Measurements from ENCODE around the gene FOXK1. TPM values are rescaled to one million over a fixed set of nuclear protein-coding genes. Genes with fewer than 3 reads are reported as not detected.

The FOXK1 gene
- total and polyA plus RNA-seq, 9 of the 15 experiments (the other 6 are each of a cell fraction or from before 2014, with no cell fraction given), result 0.32 to 45.5 (median 8.1) TPM

DNA sequence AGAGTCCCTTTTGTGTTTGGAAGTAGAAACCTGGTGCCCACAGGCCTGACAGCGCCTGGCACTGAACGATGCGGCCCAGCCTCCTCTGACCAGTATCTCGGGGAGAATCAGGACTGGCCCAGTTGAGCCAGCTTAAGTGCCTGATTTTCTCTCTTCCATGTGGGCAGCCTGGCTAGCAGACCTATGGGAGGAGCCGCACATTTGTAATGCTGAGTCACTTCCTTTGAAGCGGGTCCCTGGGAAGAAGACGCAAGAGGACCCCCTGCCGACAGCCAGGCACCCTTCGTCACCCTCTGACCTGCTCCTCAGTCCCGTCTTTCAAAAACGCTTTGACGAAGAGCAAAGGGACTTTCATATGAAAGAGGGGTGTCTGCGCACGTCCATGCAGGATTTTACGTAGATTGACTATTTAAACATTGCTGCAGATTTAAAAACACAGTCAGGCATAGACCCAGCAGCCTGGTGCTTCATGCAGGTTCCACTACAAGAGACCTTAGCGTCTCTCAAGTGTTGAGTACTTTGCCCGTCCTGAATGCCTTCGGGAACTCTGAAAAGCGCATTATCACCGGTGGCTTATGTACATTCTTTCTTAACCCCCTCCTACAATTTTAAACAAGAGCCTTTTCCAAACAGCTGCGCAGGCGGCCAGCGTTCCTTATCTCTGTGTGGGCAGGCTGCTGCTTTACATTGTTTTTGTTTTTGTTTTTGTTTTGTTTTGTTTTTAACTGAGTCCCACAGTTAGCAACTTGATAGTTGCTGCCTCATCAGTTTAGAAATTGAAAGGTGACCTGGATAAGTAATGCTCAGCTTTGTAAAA lies 56.8 kb downstream of the FOXK1 start (continued):
- TF ChIP-seq, protein P1, sequence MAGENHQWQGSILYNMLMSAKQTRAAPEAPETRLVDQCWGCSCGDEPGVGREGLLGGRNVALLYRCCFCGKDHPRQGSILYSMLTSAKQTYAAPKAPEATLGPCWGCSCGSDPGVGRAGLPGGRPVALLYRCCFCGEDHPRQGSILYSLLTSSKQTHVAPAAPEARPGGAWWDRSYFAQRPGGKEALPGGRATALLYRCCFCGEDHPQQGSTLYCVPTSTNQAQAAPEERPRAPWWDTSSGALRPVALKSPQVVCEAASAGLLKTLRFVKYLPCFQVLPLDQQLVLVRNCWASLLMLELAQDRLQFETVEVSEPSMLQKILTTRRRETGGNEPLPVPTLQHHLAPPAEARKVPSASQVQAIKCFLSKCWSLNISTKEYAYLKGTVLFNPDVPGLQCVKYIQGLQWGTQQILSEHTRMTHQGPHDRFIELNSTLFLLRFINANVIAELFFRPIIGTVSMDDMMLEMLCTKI (IDR thresholded peaks at IDR 0.05; ENCODE audit: partially characterized antibody), result no peak
- TF ChIP-seq, protein P2, sequence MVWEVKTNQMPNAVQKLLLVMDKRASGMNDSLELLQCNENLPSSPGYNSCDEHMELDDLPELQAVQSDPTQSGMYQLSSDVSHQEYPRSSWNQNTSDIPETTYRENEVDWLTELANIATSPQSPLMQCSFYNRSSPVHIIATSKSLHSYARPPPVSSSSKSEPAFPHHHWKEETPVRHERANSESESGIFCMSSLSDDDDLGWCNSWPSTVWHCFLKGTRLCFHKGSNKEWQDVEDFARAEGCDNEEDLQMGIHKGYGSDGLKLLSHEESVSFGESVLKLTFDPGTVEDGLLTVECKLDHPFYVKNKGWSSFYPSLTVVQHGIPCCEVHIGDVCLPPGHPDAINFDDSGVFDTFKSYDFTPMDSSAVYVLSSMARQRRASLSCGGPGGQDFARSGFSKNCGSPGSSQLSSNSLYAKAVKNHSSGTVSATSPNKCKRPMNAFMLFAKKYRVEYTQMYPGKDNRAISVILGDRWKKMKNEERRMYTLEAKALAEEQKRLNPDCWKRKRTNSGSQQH (CRISPR knock-in tag; IDR thresholded peaks at IDR 0.05), result no peak
- TF ChIP-seq CC2D1A (IDR thresholded peaks at IDR 0.05) (no peak), MTA1 (IDR thresholded peaks at IDR 0.05; ENCODE audit: borderline replicate concordance) (no peak), PTBP1 (IDR thresholded peaks at IDR 0.05; ENCODE audit: low read depth, low read length) (no peak), NR2C1 (IDR thresholded peaks at IDR 0.05) (0 out of 2 replicates have a peak, but pooled peaks have one; percentile 14), NR2C1 (tag; IDR thresholded peaks at IDR 0.05) (no peak), CEBPB (tag; IDR thresholded peaks at IDR 0.05) (no peak; the same call in 1 of the 2 replicates), NEUROD1 (IDR thresholded peaks at IDR 0.05; ENCODE audit: borderline replicate concordance, low read depth, low read length, partially characterized antibody) (peak; percentile 41), ZNF668 (CRISPR knock-in tag; IDR thresholded peaks at IDR 0.05) (no peak), HNRNPK (IDR thresholded peaks at IDR 0.05; ENCODE audit: low read depth, low read length, poor library complexity, severe bottlenecking) (no peak), EP400 (IDR thresholded peaks at IDR 0.05) (peak; percentile 80)
- TF ChIP-seq, protein P3, sequence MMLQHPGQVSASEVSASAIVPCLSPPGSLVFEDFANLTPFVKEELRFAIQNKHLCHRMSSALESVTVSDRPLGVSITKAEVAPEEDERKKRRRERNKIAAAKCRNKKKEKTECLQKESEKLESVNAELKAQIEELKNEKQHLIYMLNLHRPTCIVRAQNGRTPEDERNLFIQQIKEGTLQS (IDR thresholded peaks at IDR 0.05), result peak; percentile 66
- TF ChIP-seq, protein P3 (CRISPR knock-in tag; conservative IDR thresholded peaks at IDR 0.05), result 0 out of 2 replicates have a peak, but pooled peaks have one; percentile 26
- TF ChIP-seq, protein P4, sequence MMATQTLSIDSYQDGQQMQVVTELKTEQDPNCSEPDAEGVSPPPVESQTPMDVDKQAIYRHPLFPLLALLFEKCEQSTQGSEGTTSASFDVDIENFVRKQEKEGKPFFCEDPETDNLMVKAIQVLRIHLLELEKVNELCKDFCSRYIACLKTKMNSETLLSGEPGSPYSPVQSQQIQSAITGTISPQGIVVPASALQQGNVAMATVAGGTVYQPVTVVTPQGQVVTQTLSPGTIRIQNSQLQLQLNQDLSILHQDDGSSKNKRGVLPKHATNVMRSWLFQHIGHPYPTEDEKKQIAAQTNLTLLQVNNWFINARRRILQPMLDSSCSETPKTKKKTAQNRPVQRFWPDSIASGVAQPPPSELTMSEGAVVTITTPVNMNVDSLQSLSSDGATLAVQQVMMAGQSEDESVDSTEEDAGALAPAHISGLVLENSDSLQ (IDR thresholded peaks at IDR 0.05), result no peak
- TF ChIP-seq, protein P5, sequence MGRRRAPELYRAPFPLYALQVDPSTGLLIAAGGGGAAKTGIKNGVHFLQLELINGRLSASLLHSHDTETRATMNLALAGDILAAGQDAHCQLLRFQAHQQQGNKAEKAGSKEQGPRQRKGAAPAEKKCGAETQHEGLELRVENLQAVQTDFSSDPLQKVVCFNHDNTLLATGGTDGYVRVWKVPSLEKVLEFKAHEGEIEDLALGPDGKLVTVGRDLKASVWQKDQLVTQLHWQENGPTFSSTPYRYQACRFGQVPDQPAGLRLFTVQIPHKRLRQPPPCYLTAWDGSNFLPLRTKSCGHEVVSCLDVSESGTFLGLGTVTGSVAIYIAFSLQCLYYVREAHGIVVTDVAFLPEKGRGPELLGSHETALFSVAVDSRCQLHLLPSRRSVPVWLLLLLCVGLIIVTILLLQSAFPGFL (CRISPR knock-in tag; IDR thresholded peaks at IDR 0.05), result no peak
- TF ChIP-seq, protein P6, sequence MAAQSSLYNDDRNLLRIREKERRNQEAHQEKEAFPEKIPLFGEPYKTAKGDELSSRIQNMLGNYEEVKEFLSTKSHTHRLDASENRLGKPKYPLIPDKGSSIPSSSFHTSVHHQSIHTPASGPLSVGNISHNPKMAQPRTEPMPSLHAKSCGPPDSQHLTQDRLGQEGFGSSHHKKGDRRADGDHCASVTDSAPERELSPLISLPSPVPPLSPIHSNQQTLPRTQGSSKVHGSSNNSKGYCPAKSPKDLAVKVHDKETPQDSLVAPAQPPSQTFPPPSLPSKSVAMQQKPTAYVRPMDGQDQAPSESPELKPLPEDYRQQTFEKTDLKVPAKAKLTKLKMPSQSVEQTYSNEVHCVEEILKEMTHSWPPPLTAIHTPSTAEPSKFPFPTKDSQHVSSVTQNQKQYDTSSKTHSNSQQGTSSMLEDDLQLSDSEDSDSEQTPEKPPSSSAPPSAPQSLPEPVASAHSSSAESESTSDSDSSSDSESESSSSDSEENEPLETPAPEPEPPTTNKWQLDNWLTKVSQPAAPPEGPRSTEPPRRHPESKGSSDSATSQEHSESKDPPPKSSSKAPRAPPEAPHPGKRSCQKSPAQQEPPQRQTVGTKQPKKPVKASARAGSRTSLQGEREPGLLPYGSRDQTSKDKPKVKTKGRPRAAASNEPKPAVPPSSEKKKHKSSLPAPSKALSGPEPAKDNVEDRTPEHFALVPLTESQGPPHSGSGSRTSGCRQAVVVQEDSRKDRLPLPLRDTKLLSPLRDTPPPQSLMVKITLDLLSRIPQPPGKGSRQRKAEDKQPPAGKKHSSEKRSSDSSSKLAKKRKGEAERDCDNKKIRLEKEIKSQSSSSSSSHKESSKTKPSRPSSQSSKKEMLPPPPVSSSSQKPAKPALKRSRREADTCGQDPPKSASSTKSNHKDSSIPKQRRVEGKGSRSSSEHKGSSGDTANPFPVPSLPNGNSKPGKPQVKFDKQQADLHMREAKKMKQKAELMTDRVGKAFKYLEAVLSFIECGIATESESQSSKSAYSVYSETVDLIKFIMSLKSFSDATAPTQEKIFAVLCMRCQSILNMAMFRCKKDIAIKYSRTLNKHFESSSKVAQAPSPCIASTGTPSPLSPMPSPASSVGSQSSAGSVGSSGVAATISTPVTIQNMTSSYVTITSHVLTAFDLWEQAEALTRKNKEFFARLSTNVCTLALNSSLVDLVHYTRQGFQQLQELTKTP (IDR thresholded peaks at IDR 0.05; ENCODE audit: low read depth in 1 of 2, partially characterized antibody in 2 of 2), result peak in 1 of 2 experiments; percentile 23

Measured in K562 (cell line).